Cardiac muscle cell (in vitro differentiated cells and primary cell): ENCODE measurements around the gene IL3. TPM values are rescaled to one million over a fixed set of nuclear protein-coding genes. Genes with fewer than 3 reads are reported as not detected.

ENCODE experiments used
- DNase-seq, 2 donors: peaks; one replicate each; pipeline versions ENCODE4 v3.0.0 to v3.0.0-alpha.2; 2010 to 2017; ENCODE audit warnings: low read depth in 1 of 2, low spot score in 1 of 2
- H3K27ac ChIP-seq: fragments of 200-600 bp; sonication (generic); 2 replicates; pipeline ENCODE4 v1.5.1; 2016
- H3K27me3 ChIP-seq: fragments of 200-600 bp; sonication (generic); 2 replicates; pipeline ENCODE4 v1.6.0; 2016; ENCODE audit warnings: control low read depth
- H3K36me3 ChIP-seq: fragments of 200-600 bp; sonication (generic); 2 replicates; pipeline ENCODE4 v1.5.1; 2016; ENCODE audit warnings: control low read depth
- H3K4me1 ChIP-seq: fragments of 200-600 bp; sonication (generic); 2 replicates; pipeline ENCODE4 v1.8.1; 2017; ENCODE audit warnings: low read depth, mild to moderate bottlenecking, mixed run types
- H3K4me3 ChIP-seq: fragments of 200-600 bp; sonication (generic); 2 replicates; pipeline ENCODE4 v1.5.1; 2016; ENCODE audit warnings: mild to moderate bottlenecking
- H3K9me3 ChIP-seq: fragments of 200-600 bp; sonication (generic); 2 replicates; pipeline ENCODE4 v1.5.1; 2017; ENCODE audit warnings: low read depth, mild to moderate bottlenecking, control low read depth
- CTCF ChIP-seq: IDR thresholded peaks from 2 replicates; pipeline ENCODE4 v1.5.1; 2012; ENCODE audit warnings: low read depth, mild to moderate bottlenecking, low read length
- polyA plus RNA-seq: library from polyadenylated mRNA; unstranded; fragments of >200 nt; fragmentation: Nextera tagmentation; extraction: Ambion mirVana; gene quantifications from 2 replicates; pipeline ENCODE4 v1.2.1, GENCODE V29; 2016
- total RNA-seq: library from RNA; depleted of rRNA; stranded (reverse); fragments of >200 nt; gene quantifications from 2 replicates; pipeline ENCODE4 v1.2.3, GENCODE V29; 2016

Gene IL3
- total and polyA plus RNA-seq, 2 experiments from 2014 or later = not detected

- Histone ChIP-seq H3K27ac (no peak overlapping the region), H3K27me3 (peaks cover 9% of the 10 kb centered on the region), H3K36me3 (no peaks in the 10 kb centered on the region), H3K4me1 (no peaks in the 10 kb centered on the region), H3K9me3 (no peaks in the 10 kb centered on the region), H3K4me3 (no peak overlapping the region)
- no peak for DNase-seq
- no peak for TF ChIP-seq CTCF
Measured at GRCh38 chr5:132095077-132095410, 34.6 kb downstream of the IL3 start.

- TF ChIP-seq CTCF = no peak
- Histone ChIP-seq H3K36me3 (no peaks in the 10 kb centered on the region), H3K27me3 (peaks cover 9% of the 10 kb centered on the region), H3K4me3 (no peak overlapping the region), H3K4me1 (no peaks in the 10 kb centered on the region), H3K9me3 (no peaks in the 10 kb centered on the region), H3K27ac (no peak overlapping the region)
- DNase-seq = no peak
Measured at GRCh38 chr5:132095424-132095972, 35.0 kb downstream of the IL3 start.

GRCh38 chr5:132096904-132097303 is 36.4 kb downstream of the IL3 start:
- H3K4me1 ChIP-seq = no peaks in the 10 kb centered on the region
- H3K36me3 ChIP-seq = no peaks in the 10 kb centered on the region
- no peak for TF ChIP-seq CTCF
- H3K4me3 ChIP-seq = no peak overlapping the region
- DNase-seq = no peak
- H3K9me3 ChIP-seq = no peaks in the 10 kb centered on the region
- H3K27me3 ChIP-seq = peaks cover 9% of the 10 kb centered on the region
- H3K27ac ChIP-seq = no peak overlapping the region

GRCh38 chr5:132098151-132098594 is 37.7 kb downstream of the IL3 start:
- no peaks in the 10 kb centered on the region for H3K9me3 ChIP-seq
- no peaks in the 10 kb centered on the region for H3K36me3 ChIP-seq
- H3K27ac ChIP-seq = no peak overlapping the region
- peaks cover 4% of the 10 kb centered on the region for H3K4me1 ChIP-seq
- no peak overlapping the region for H3K4me3 ChIP-seq
- TF ChIP-seq CTCF = no peak
- DNase-seq = peak in 1 of 2 donors; percentile 12
- H3K27me3 ChIP-seq = peaks cover 3% of the 10 kb centered on the region

- H3K4me1 ChIP-seq = peaks cover 8% of the 10 kb centered on the region
- no peaks in the 10 kb centered on the region for H3K36me3 ChIP-seq
- no peak overlapping the region for H3K4me3 ChIP-seq
- no peaks in the 10 kb centered on the region for H3K9me3 ChIP-seq
- H3K27me3 ChIP-seq = no peaks in the 10 kb centered on the region
- TF ChIP-seq CTCF = no peak
- no peak overlapping the region for H3K27ac ChIP-seq
- DNase-seq = no peak
Measured at GRCh38 chr5:132098621-132099020, 38.2 kb downstream of the IL3 start.
